GM04503 (cell line): ENCODE measurements around the gene ARHGAP11A.

Experiments used
- DNase-seq: peaks from one replicate; pipeline ENCODE4 v3.0.0-alpha.2; 2012; ENCODE audit warnings: low read depth

Gene ARHGAP11A

GRCh38 chr15:32657198-32657883, 42.0 kb downstream of the ARHGAP11A start:
- no peak for DNase-seq

- no peak for DNase-seq
Observed at GRCh38 chr15:32657941-32658340, 42.6 kb downstream of the ARHGAP11A start.

- DNase-seq: peak; percentile 85
Observed at GRCh38 chr15:32659340-32660155, 44.2 kb downstream of the ARHGAP11A start.

GRCh38 chr15:32663671-32664070, 48.4 kb downstream of the ARHGAP11A start:
- DNase-seq: no peak

- no peak for DNase-seq
Observed at GRCh38 chr15:32664796-32665195, 49.5 kb downstream of the ARHGAP11A start.

GRCh38 chr15:32667321-32667720, 52.0 kb downstream of the ARHGAP11A start:
- no peak for DNase-seq

- DNase-seq: no peak
Observed at GRCh38 chr15:32668942-32669341, 53.6 kb downstream of the ARHGAP11A start.

- DNase-seq: peak; percentile 95
Observed at GRCh38 chr15:32669896-32670611, 54.8 kb downstream of the ARHGAP11A start.

GRCh38 chr15:32670623-32671022, 55.3 kb downstream of the ARHGAP11A start:
- DNase-seq: no peak

- DNase-seq: peak; percentile 83
Observed at GRCh38 chr15:32671339-32672325, 56.3 kb downstream of the ARHGAP11A start.

- peak; percentile 77 for DNase-seq
Observed at GRCh38 chr15:32674681-32675080, 59.4 kb downstream of the ARHGAP11A start.

- DNase-seq: no peak
Observed at GRCh38 chr15:32675466-32675865, 60.2 kb downstream of the ARHGAP11A start.

- no peak for DNase-seq
Observed at GRCh38 chr15:32676169-32676568, 60.9 kb downstream of the ARHGAP11A start.

- no peak for DNase-seq
Observed at GRCh38 chr15:32677238-32677750, 62.0 kb downstream of the ARHGAP11A start.

- DNase-seq: no peak
Observed at GRCh38 chr15:32679298-32679690, 64.0 kb downstream of the ARHGAP11A start.

GRCh38 chr15:32682569-32682968, 67.3 kb downstream of the ARHGAP11A start:
- DNase-seq: peak; percentile 96

GRCh38 chr15:32682977-32683630, 67.8 kb downstream of the ARHGAP11A start:
- DNase-seq: no peak

- DNase-seq: peak; percentile 98
Observed at GRCh38 chr15:32683906-32684584, 68.7 kb downstream of the ARHGAP11A start.

GRCh38 chr15:32685576-32685975, 70.3 kb downstream of the ARHGAP11A start:
- peak; percentile 78 for DNase-seq

GRCh38 chr15:32687556-32687955, 72.3 kb downstream of the ARHGAP11A start:
- no peak for DNase-seq
